ENCODE data around the gene SCN8A.

DNA sequence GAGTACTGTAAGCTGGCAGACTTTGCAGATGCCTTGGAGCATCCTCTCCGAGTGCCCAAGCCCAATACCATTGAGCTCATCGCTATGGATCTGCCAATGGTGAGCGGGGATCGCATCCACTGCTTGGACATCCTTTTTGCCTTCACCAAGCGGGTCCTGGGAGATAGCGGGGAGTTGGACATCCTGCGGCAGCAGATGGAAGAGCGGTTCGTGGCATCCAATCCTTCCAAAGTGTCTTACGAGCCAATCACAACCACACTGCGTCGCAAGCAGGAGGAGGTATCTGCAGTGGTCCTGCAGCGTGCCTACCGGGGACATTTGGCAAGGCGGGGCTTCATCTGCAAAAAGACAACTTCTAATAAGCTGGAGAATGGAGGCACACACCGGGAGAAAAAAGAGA, 215.9 kb downstream of the SCN8A start:
- TF ChIP-seq, protein P1, sequence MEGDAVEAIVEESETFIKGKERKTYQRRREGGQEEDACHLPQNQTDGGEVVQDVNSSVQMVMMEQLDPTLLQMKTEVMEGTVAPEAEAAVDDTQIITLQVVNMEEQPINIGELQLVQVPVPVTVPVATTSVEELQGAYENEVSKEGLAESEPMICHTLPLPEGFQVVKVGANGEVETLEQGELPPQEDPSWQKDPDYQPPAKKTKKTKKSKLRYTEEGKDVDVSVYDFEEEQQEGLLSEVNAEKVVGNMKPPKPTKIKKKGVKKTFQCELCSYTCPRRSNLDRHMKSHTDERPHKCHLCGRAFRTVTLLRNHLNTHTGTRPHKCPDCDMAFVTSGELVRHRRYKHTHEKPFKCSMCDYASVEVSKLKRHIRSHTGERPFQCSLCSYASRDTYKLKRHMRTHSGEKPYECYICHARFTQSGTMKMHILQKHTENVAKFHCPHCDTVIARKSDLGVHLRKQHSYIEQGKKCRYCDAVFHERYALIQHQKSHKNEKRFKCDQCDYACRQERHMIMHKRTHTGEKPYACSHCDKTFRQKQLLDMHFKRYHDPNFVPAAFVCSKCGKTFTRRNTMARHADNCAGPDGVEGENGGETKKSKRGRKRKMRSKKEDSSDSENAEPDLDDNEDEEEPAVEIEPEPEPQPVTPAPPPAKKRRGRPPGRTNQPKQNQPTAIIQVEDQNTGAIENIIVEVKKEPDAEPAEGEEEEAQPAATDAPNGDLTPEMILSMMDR (IDR thresholded peaks at IDR 0.05; ENCODE audit: poor library complexity) = no peak
- TF ChIP-seq EZH2 (IDR thresholded peaks at IDR 0.05; ENCODE audit: borderline replicate concordance) = no peak
